ENCODE results near the gene KRTAP10-4. TPM values are rescaled to one million over a fixed set of nuclear protein-coding genes. Genes with fewer than 3 reads are reported as not detected.
"Not testable (repeated sequence)": the region's sequence is repeated elsewhere in the genome, so short reads cannot be mapped to it uniquely, and the experiment has no call there.

KRTAP10-4 gene
- total RNA-seq, 1 experiment from 2014 or later: not detected

- DNase-seq (ENCODE audit: low read depth): no peak
These were observed 24.5 kb downstream of the KRTAP10-4 start for GRCh38 chr21:44598061-44598460.

GRCh38 chr21:44599264-44600029 is 25.9 kb downstream of the KRTAP10-4 start:
- no peak for DNase-seq (ENCODE audit: low read depth)

- not testable (repeated sequence) for DNase-seq (ENCODE audit: low read depth)
These were observed 26.8 kb downstream of the KRTAP10-4 start, which contains the start of gene KRTAP10-7 for GRCh38 chr21:44600118-44600978. Gene KRTAP10-7, plus strand, starts transcription at chr21:44600597. Its CDS starts 25 bp downstream, at chr21:44600622.

GRCh38 chr21:44601091-44601490 is 27.6 kb downstream of the KRTAP10-4 start:
- DNase-seq (ENCODE audit: low read depth): peak; percentile 29

GRCh38 chr21:44601596-44602462 is 28.3 kb downstream of the KRTAP10-4 start:
- DNase-seq (ENCODE audit: low read depth): peak; percentile 6

- DNase-seq (ENCODE audit: low read depth): no peak
These were observed 28.9 kb downstream of the KRTAP10-4 start for GRCh38 chr21:44602463-44602850.

GRCh38 chr21:44603109-44603875 is 29.8 kb downstream of the KRTAP10-4 start:
- no peak for DNase-seq (ENCODE audit: low read depth)

GRCh38 chr21:44603911-44604310 is 30.4 kb downstream of the KRTAP10-4 start:
- DNase-seq (ENCODE audit: low read depth): no peak

GRCh38 chr21:44606495-44606894 is 33.0 kb downstream of the KRTAP10-4 start:
- no peak for DNase-seq (ENCODE audit: low read depth)

- DNase-seq (ENCODE audit: low read depth): no peak
These were observed 35.7 kb downstream of the KRTAP10-4 start for GRCh38 chr21:44609193-44609592.

GRCh38 chr21:44610157-44610843 is 36.8 kb downstream of the KRTAP10-4 start:
- DNase-seq (ENCODE audit: low read depth): not testable (repeated sequence)

- DNase-seq (ENCODE audit: low read depth): no peak
These were observed 38.0 kb downstream of the KRTAP10-4 start for GRCh38 chr21:44611551-44611950.

GRCh38 chr21:44612029-44612486 is 38.5 kb downstream of the KRTAP10-4 start, which contains the start of gene KRTAP10-8:
Gene KRTAP10-8, plus strand, starts transcription at chr21:44612079. Its CDS starts 22 bp downstream, at chr21:44612101.
- DNase-seq (ENCODE audit: low read depth): no peak

GRCh38 chr21:44612669-44613229 is 39.2 kb downstream of the KRTAP10-4 start:
- DNase-seq (ENCODE audit: low read depth): no peak

- DNase-seq (ENCODE audit: low read depth): no peak
These were observed 40.0 kb downstream of the KRTAP10-4 start for GRCh38 chr21:44613386-44614155.

- no peak for DNase-seq (ENCODE audit: low read depth)
These were observed 40.7 kb downstream of the KRTAP10-4 start for GRCh38 chr21:44614161-44614631.

- DNase-seq (ENCODE audit: low read depth): no peak
These were observed 41.4 kb downstream of the KRTAP10-4 start for GRCh38 chr21:44614961-44615391.

- DNase-seq (ENCODE audit: low read depth): no peak
These were observed 41.9 kb downstream of the KRTAP10-4 start for GRCh38 chr21:44615466-44615865.

All from LHCN-M2 (cell line).